Endometrial microvascular endothelial cells (primary cell): ENCODE data around the gene CCDC40. TPM values are rescaled to one million over a fixed set of nuclear protein-coding genes. Genes with fewer than 3 reads are reported as not detected.

Experiments used
- in situ Hi-C: cut with HindIII; loops from 2 replicates; pipeline ENCODE4 v1.10.0; 2017; ENCODE audit warnings: low sequenced_read_pairs, low pct_unique_long_range_greater_than_20kb; ENCODE audit errors: inconsistent ontology term
- total RNA-seq: library from RNA; depleted of rRNA; stranded (reverse); fragments of >200 nt; gene quantifications from one replicate; pipeline ENCODE4 v1.2.3, GENCODE V29; 2015; ENCODE audit errors: inconsistent ontology term

Gene CCDC40
- total RNA-seq, 1 donor from 2014 or later: not detected

DNA sequence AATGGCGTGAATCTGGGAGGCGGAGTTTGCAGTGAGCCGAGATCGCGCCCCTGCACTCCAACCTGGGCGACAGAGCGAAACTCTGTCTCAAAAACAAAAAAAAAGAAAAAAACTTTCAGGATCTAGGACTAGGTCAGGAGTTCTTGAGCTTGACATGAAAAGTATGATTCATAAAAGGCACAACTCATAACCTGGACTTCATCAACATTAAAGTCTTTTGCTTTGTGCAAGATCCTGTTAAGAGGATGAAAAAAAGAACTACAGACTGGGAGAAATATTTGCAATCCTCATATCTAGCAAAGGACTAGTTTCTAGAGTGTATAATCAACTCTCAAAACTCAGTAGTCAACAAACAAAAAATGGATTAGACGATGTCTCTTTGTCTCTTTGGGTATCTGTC is 40.7 kb upstream of the CCDC40 start:
- in situ Hi-C loops: loop anchor here (25.0 kb wide), 1 partner anchor 208 kb away; the partner anchor contains the start of genes CBX2 and CBX8

DNA sequence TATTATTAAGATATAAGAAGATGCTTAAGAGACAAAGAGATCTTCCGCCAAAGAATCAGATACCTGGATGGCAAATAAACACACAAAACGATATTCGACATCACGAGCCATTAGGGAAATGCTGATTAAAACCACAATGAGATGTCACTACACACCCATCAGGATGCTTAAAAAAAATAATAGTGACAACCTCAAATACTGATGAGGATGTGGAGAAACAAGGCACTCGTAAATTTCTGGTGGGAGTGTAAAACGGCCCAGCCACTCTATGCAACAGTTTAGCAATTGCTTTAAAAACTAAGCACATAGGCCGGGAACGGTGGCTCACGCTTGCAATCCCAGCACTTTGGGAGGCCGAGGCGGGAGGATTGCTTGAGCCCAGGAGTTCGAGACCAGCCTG is 40.2 kb upstream of the CCDC40 start:
- in situ Hi-C loops: loop anchor here (25.0 kb wide), 1 partner anchor 209 kb away; the partner anchor contains the start of genes CBX2 and CBX8

DNA sequence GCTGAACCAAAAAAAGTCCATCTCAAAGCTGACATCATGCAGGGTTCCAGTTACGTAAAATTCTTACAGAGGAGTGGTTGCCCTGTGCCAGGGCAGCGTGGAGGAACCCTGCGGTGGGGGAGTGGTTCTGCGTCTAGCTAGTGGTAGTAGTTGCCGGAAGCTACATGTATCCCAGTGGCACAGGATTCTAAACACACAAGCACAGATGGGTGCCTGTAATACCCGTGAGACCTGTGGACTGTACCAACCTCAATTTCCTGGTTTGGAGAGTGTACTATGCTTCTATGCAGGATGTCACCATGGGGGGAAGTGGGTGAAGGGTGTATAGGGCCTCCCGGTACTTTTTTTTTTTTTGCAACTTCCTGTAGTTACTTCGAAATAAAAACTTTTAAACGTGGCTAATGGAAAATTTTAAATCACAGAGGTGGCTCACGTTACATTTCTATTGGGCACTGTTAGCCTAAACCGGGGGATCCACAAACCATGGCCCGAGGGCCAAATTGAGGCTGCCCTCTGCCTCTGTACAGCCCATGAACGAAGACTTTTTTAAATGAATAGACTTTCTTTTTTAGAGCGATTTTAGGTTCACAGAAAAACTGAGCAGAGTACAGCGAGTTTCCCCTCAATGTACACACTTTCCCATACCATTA is 39.3 kb upstream of the CCDC40 start:
- in situ Hi-C loops: loop anchor here (25.0 kb wide), 1 partner anchor 210 kb away; the partner anchor contains the start of genes CBX2 and CBX8

DNA sequence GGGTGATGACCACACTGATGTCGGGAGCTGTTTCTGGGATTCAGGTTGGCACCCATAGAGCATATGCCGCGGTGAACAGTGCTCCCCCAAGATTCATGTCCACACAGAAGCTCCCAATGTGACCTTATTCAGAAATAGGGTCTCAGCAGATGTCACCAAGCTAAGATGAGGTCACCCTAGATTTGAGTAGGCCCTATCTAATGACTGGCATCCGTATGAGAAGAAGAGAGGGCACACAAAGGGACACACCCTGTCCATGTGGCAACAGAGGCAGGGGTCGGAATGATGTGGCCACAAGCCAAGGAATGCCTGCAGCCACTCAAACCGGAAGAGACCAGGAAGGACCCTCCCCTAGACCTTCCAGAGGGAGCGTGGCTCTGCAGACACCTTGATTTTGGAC is 36.3 kb upstream of the CCDC40 start:
- in situ Hi-C loops: no loop called here

DNA sequence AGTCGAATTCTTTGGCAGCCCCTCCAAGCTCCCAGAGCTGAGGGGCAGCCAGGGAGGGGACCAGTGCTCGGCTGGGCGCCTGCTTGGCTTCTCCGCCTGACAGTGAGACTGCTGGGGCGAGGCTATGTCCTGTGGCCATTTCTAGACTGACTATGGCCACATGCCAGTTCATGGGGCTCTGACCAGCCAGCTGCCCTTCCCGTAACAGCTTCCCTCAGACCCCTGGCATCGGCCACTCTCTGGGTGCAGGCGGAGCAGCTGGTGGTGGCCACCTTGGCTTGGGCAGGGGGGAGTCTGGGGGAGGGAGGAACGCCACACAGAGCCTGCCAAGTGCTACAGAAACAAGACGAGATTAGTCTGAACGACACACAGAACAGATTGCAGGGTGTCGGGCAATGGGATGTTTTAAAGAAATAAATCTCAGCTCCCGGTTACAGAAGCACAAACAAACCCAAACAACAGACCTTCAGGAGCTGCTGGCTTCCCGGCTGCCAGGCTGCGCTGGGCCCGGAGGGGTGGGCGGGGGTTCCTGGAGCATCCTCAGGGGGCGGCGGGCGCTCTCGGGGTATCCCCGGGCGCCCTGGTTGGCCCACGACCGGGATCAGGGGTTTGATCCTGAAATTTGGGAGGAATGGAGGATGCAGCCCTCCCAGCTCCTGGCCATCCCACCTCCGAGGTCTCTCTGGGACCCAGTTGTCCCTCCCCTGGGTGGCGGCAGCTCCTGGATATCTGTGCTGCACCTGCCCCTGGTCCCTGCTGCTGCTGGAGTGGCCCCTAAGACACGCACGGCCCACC is 35.3 kb upstream of the CCDC40 start:
- in situ Hi-C loops: no loop called here

DNA sequence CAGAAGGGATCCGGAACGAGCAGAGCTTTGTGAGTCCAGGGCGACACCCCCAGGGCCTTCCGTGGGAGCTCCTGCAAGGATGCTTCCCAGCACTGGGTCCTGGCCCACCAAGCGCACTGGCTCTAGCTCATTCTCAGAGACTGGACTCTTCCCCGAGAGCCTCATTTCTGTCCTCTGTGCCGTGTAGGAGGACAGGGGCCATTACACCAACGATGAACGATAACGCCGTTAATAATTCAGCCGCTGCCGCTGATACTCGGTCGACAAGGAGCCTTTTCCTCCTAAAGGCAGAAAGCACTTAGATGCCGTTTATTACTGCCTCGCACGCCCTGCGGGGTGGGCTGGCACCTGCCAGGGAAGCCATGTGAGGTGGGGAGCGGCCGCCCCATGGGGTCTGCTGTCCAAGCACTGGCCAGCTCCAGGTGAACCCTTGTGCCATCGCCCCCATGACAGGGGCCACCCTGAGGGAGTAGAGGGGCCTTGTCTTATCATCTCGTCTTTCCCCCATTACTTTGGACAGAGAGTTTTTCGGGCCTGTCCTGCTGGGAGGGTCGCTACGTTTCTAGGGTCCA is 34.3 kb upstream of the CCDC40 start:
- in situ Hi-C loops: no loop called here

DNA sequence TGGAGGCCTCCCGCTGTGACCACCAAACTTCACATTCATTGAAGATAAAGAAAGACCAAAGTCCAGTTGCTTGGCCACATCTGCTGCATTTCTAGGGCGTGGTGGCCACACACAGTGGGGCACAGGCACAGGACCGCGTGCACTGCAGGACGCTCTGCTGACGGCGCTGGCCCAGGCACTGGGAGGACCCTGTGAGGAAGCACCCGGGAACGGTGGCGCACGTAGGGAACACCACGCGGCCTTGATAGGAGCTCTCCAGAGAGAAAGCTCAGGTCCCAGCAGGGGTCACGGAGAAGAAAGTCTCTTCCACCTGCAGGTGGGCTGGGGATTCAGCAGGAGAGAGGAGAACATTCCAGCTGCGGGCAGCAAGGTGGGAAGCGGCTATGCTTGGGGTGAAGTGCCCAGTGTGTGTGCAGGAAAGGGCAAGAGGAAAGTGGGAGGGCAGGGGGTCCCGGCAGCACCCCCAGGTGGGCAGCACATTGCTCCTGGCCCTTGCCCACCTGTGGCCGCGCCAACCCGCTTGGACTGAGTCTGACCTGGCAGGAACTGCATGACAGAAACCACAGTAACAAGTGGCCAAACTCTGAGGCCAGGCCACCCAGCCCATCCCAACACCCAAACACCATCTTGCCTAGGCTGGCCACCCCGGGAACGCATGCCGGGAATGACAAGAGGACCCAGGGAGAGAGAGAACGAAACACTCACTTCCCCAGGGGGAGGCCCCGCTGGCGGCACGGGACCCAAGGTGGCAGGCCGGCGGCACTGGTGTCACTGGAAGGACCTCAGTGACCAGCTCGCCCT is 33.6 kb upstream of the CCDC40 start:
- in situ Hi-C loops: no loop called here

DNA sequence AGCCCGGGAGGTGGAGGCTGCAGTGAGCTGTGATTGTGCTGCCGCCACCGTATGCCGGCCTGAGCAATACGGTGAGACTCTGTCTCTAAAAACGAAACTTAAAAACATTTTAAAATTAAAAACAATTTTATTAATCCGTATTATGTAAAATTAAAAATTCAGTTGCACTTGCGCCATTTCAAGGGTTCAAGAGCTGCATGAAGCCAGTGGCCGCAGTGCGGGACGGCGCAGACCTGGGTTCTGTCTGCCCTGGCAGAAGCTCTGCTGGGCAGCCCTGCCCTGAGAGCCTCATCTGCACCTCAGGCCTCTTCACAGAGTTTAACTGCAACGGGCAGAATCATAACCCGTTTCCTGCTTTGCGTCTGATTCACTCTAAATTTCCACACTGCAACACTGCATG is 32.5 kb upstream of the CCDC40 start:
- in situ Hi-C loops: no loop called here

DNA sequence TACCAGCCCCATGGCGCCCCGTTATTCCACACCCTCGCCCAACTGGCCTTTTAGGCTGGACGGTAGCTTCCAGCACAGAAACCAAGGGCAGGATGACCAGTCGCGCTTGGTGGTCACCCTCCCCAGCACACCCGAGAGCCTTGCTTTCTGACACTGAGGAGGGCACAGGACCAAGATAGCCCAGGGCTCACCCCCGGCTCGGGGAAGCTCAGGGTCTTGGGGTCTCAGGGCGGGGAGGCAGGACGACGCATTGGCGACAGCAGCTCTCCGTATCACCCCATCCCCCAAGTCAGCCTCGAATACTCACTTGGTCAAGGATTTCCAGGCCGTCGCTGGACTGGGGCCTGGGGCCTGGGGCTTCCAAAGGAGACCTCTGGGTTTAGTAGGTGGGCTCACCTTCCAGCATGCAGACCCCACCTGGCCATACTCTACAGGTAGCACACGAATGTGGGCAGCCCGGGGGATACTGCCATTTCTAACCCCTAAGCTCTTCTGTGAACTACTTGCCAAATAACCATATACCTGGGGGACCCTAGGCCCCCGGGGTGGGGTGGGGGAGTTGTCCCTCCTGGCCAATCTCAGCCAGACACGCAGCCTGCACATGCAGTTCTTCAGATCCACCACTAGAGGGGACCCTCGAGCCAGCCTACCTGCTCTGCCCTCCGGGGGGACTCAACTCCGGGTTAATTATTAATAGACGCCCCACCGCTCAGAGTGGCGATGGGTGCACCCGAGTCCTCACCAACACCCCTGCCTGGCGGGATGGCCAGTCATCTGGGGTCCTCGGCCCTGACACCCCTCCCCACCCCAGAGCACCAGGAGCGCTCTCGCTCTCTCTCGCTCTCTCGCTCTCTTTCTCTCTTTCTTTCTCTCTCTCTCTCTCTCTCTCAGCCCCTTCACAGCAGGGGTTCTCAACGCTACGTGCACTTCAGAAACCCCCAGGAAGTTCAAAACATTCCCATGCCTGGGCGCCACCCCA is 30.8 kb upstream of the CCDC40 start:
- in situ Hi-C loops: no loop called here

DNA sequence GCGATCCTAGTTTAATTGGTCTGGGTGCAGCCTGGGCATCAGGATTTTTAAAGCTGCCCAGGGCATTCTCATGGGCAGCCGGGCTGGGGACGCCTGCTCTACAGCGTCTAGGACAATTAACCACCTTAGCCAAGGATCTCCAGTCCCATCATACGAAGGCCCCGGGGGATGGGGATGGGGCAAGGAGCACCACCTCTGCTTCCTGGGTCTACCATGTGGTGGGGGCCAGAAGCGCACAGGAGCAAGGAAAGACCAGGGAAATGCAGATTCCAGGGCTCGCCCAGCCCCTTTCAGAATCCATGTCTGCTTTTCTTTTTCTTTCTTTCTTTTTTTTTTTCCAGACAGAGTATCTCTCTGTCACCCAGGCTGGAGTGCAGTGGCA is 30.1 kb upstream of the CCDC40 start:
- in situ Hi-C loops: no loop called here

DNA sequence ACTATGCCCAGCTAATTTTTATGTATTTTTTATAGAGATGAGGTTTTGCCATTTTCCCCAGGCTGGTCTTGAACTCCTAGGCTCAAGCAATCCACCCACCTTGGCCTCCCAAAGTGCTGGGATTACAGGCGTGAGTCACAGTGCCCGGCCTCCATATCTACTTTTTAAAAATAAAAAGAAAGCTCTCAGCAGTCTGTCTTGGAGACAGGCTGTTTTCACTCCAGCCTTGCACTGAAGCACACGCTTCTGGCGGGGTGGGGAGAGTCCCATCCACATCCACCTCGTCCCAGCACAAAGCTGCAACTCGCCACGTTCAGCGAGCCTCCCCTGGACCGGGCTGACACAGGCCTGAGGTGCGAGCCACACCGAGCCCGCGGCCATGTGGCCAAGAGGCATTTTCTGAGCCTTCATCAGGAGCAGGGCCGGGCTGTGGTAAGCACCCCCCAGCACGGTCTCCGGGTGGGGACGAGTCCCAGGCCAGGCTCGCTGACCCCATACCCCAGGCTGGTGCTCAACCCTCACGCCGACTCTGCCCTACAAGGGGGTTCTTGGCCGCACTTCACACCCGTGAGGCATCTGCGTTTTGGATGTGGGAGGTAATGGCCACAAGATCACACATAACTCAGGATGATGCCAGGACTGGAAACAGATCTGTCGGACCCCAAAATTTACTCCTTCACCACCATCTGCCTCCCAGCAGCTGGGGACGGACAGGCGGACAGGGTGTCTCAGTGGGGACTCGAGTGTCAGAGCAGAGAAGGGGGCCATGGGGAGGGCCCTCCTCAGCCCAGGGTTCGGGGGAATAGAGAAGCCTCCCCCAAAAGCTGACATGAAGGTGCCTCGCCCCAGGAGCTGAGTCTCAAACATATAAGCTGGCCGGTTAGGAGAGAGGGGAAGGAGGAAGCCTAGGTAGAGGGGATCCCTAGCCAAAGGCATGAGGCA is 29.4 kb upstream of the CCDC40 start:
- in situ Hi-C loops: no loop called here

DNA sequence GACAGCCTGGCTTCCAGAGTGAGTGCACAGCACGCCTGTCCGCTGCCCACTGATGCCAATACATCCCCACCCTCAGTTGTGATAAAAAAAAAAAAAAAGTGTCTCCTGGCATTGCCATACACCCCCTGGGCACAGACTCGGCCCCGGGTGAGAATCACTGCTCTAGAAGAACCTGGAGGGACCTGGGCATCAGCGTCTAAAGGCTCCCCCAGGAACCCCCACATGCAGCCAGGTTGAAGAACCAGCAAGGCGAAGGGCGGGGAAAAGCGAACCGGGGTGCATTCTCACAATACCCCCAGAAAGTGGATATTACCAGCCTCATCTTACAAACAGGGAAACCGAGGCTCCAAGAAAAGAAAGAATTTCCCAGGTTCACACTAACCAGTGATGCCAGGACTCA is 28.5 kb upstream of the CCDC40 start:
- in situ Hi-C loops: no loop called here

DNA sequence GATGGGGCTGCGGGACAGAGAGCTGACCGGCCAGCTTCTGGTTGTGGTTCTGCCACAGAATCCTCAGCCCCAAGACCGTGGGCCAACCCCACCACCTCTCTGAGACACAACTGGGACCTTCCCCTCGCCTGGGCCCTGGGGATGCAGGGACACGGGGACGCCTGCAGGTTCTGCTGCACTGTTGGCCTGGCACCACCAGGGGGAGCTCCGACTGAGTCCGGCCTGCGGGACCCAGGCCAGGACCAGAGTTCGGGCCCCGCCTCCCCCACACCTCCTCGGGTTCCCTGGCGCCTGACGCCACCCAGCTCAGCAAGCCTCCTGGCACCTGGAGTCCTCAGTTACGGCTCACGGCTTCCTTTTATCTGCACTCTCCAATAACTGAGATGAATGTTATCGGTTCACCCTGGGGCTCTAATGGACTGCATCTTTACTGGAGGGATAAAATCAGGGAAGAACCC is 28.0 kb upstream of the CCDC40 start:
- in situ Hi-C loops: no loop called here

DNA sequence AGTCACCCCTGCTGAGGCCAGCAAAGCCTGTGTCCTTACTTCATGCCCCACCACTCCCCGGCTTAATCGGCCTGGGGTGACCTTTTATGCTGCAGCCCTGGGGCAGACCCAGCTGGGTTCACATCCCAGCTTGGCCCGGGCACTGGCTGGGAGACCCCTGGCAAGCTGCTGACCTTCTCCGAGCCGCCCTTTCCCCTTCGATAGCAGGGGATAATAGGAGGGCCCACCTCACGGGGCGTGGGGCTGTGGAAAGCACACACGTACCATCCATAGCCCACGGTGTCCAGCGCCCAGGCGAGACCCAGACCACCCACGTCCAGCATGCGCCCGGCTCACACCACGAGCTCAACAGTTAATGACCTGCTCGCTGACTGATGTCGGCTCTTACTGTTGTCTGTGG is 27.6 kb upstream of the CCDC40 start:
- in situ Hi-C loops: no loop called here

DNA sequence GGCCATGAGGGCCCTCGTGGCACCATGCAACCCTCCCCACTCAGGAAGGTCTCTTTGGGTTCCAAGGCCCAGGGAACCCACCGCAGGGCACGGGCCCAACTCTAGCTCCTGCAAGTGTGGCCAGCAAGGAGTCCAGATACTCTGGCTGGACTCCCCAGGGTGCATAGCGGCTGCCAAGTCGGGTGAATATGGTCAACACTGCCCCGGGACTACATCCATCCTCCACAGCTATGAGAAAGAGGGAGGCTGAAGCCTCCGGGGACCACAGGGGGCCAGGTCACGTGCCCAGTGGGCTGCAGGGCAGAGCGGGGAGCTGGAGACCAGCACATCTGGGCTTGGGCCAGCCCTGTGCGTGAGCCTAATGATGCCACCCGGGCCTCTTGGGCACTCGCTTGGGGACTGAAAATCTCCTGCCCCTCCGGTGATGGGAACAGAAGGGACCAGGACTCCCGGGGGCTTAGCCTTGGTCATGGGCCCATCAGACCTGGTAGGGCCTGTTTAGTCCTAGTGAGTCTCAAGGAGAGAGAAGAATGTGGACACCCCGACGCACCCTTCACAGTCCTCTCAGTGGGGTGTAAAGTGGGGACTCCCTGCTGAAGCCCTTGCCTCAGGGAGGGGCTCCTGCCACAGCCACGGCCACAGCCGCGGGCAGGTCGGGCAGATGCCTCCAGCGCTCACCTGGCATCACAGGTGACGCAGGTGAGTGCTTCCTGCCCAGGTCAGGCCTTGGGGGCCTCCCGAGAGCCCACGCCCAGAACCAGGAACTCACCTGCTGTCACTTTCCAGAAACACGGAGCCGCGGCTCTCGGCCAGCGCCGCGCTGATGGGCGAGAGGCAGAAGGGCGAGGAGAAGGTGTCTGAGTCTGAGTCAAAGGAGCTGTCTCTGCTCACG is 26.8 kb upstream of the CCDC40 start:
- in situ Hi-C loops: no loop called here

DNA sequence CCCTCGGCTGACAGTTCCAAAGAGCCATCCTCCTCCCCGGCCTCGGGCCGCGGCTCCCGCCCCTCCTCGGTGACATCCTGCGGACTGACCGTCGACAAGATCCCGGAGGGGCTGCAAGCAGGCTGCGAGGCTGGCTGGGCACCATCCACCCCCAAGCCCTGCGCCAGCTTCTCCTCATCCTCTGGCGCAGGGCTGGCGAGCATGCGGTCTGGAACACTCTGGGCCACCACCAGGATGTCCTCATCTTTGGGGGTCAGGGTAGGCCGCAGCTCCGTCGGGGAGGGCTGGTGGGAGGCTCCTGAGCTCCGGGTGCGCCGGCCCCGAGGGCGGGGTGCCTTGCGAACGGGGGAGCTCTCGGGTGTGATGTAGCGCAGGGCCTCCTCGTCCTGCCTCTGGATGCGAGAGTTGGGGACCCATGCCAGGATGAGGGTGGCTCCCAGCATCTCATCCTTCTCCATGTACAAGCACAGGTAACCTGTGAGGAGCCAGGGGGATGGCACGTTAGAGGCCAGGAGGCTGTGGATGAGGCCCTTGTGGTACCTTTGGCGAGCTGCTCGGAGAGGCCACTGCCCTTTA is 26.1 kb upstream of the CCDC40 start:
- in situ Hi-C loops: no loop called here
